ENCODE measurements around the gene VGLL2. TPM values are rescaled to one million over a fixed set of nuclear protein-coding genes. Genes with fewer than 3 reads are reported as not detected.

VGLL2 gene
- total and polyA plus RNA-seq, 2 of the 13 experiments (the other 11 are each of a cell fraction or from before 2014, with no cell fraction given), result not detected

- CTCF ChIA-PET (ENCODE audit: low intra/inter-chr PET ratio, low total read pairs), result no interaction called here
- DNase-seq (ENCODE audit: low spot score) (no peak), ATAC-seq (no peak), FAIRE-seq (no peak)
- H3K4me2 ChIP-seq (ENCODE audit: low read depth, low read length), result no peak overlapping the region
- no peaks in the 10 kb centered on the region for H3K9me3 ChIP-seq (ENCODE audit: low read length)
- TF ChIP-seq RAD51 (IDR thresholded peaks at IDR 0.05; ENCODE audit: borderline replicate concordance) (no peak), ZNF546 (CRISPR knock-in tag; conservative IDR thresholded peaks at IDR 0.05) (no peak), BCL3 (CRISPR knock-in tag; IDR thresholded peaks at IDR 0.05) (no peak), ZIK1 (CRISPR knock-in tag; IDR thresholded peaks at IDR 0.05; ENCODE audit: borderline replicate concordance, low read depth) (no peak), ZNF280B (CRISPR knock-in tag; IDR thresholded peaks at IDR 0.05; ENCODE audit: borderline replicate concordance) (no peak), ZNF407 (CRISPR knock-in tag; IDR thresholded peaks at IDR 0.05; ENCODE audit: not compliant biosample characterization) (no peak), ZMYM2 (CRISPR knock-in tag; IDR thresholded peaks at IDR 0.05) (no peak), JUNB (CRISPR knock-in tag; IDR thresholded peaks at IDR 0.05; ENCODE audit: borderline replicate concordance) (no peak), ZNF20 (CRISPR knock-in tag; IDR thresholded peaks at IDR 0.05) (no peak), DDIT3 (CRISPR knock-in tag; IDR thresholded peaks at IDR 0.05) (no peak), MAFF (IDR thresholded peaks at IDR 0.05; ENCODE audit: low read depth, low read length) (no peak), ZFP41 (CRISPR knock-in tag; IDR thresholded peaks at IDR 0.05; ENCODE audit: borderline replicate concordance) (no peak)
- no peak overlapping the region for H3K9ac ChIP-seq (ENCODE audit: insufficient read depth, low read depth, low read length)
- no peaks in the 10 kb centered on the region for H3K79me2 ChIP-seq (ENCODE audit: insufficient read depth, low read length)
- no peaks in the 10 kb centered on the region for H3K4me1 ChIP-seq (ENCODE audit: insufficient read depth, low read length)
- POLR2A ChIA-PET, result no interaction called here
- H4K20me1 ChIP-seq (ENCODE audit: insufficient read depth, low read length), result no peaks in the 10 kb centered on the region
- no peaks in the 10 kb centered on the region for H3K36me3 ChIP-seq (replicated peaks in 1 of 2; ENCODE audit: control insufficient read depth in 1 of 2, insufficient read depth in 2 of 2, low read length in 2 of 2)
- intact Hi-C loops (cut with micrococcal nuclease; ENCODE audit: unreplicated experiment), result no loop called here
- no peak overlapping the region for H2AFZ ChIP-seq (ENCODE audit: low read length)
- BruUV-seq (replicated peaks), result no TSS peak
- in situ Hi-C loops (cut with HindIII; ENCODE audit: extremely low pct_ligation_motif_present, low pct_unique_long_range_greater_than_20kb), result no loop called here
- no peak overlapping the region for H3K4me3 ChIP-seq (replicated peaks in 1 of 3; ENCODE audit: insufficient read depth in 1 of 3, low read depth in 2 of 3, low read length in 3 of 3)
- no peak overlapping the region for H3K27ac ChIP-seq (ENCODE audit: extremely low read length, insufficient read depth, low read length)
- 23% methylated on average over 9 of the region's 9 CpGs for WGBS (ENCODE audit: low lambda C conversion rate)
- H3K27me3 ChIP-seq (ENCODE audit: control insufficient read depth in 1 of 2, insufficient read depth in 2 of 2, low read length in 2 of 2), result peaks cover 2 to 24% of the 10 kb centered on the region in 2 experiments; a peak in 4 of 5 replicates
These were observed 9.8 kb downstream of the VGLL2 start for GRCh38 chr6:117275205-117275604.
